ENCODE results near the gene HLA-B.
"Not testable (repeated sequence)": the region's sequence is repeated elsewhere in the genome, so short reads cannot be mapped to it uniquely, and the experiment has no call there.

The HLA-B gene

DNA sequence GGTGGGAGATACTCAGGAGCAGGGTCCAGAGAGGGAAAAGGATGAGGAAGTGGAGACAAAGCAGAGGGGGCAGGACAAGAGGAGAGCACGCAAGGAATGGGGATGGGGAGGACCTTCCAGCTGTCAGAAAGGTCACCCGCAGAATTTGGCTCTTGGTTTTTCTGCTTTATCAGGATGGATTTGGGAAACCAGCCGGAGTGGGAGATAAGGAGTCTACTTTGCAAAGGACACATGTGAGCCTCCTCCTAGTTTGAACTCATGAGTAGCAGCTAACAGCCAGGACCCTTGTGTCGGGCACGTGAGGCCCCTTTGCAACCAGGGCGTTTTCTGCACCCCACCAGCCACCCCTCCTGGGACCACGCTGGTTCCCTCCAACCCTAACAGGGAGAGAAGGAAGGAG lies 38.9 kb upstream of the HLA-B start:
- ATAC-seq = no peak
- TF ChIP-seq TOX (CRISPR knock-in tag; IDR thresholded peaks at IDR 0.05; ENCODE audit: borderline replicate concordance) (no peak), BACH2 (CRISPR knock-in tag; IDR thresholded peaks at IDR 0.05; ENCODE audit: borderline replicate concordance) (no peak), ZFP3 (CRISPR knock-in tag; IDR thresholded peaks at IDR 0.05) (no peak), PPARA (CRISPR knock-in tag; IDR thresholded peaks at IDR 0.05; ENCODE audit: borderline replicate concordance) (no peak)

DNA sequence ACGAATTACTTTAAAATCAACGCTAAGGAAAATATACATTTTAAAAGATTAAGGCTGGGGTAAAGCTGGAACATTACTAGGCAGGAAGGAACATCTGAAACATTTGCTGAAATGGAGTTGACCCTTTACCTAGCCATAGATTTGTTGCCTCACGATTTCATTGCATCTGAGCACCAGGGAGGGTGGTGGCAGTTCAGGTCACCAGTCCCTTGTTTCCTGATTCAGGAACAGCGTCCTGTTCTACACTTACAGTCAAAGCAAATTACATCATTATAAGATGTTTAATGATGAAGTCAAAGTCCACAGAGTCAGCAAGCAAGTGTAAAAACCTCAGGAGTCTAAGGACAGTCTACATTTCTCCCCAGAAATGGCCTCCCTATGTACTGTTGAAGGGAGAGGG lies 37.4 kb upstream of the HLA-B start:
- TF ChIP-seq SNAI2 (CRISPR knock-in tag; IDR thresholded peaks at IDR 0.05) = no peak
- TF ChIP-seq ZNF565 (CRISPR knock-in tag; conservative IDR thresholded peaks at IDR 0.05; ENCODE audit: low read depth) = no peak
- no peak for TF ChIP-seq ZFP30 (CRISPR knock-in tag; IDR thresholded peaks at IDR 0.05)
- TF ChIP-seq TCF4 (CRISPR knock-in tag; IDR thresholded peaks at IDR 0.05; ENCODE audit: borderline replicate concordance) = no peak
- TF ChIP-seq, protein P1, sequence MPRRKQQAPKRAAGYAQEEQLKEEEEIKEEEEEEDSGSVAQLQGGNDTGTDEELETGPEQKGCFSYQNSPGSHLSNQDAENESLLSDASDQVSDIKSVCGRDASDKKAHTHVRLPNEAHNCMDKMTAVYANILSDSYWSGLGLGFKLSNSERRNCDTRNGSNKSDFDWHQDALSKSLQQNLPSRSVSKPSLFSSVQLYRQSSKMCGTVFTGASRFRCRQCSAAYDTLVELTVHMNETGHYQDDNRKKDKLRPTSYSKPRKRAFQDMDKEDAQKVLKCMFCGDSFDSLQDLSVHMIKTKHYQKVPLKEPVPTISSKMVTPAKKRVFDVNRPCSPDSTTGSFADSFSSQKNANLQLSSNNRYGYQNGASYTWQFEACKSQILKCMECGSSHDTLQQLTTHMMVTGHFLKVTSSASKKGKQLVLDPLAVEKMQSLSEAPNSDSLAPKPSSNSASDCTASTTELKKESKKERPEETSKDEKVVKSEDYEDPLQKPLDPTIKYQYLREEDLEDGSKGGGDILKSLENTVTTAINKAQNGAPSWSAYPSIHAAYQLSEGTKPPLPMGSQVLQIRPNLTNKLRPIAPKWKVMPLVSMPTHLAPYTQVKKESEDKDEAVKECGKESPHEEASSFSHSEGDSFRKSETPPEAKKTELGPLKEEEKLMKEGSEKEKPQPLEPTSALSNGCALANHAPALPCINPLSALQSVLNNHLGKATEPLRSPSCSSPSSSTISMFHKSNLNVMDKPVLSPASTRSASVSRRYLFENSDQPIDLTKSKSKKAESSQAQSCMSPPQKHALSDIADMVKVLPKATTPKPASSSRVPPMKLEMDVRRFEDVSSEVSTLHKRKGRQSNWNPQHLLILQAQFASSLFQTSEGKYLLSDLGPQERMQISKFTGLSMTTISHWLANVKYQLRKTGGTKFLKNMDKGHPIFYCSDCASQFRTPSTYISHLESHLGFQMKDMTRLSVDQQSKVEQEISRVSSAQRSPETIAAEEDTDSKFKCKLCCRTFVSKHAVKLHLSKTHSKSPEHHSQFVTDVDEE (CRISPR knock-in tag; IDR thresholded peaks at IDR 0.05) = no peak
- TF ChIP-seq, protein P2, sequence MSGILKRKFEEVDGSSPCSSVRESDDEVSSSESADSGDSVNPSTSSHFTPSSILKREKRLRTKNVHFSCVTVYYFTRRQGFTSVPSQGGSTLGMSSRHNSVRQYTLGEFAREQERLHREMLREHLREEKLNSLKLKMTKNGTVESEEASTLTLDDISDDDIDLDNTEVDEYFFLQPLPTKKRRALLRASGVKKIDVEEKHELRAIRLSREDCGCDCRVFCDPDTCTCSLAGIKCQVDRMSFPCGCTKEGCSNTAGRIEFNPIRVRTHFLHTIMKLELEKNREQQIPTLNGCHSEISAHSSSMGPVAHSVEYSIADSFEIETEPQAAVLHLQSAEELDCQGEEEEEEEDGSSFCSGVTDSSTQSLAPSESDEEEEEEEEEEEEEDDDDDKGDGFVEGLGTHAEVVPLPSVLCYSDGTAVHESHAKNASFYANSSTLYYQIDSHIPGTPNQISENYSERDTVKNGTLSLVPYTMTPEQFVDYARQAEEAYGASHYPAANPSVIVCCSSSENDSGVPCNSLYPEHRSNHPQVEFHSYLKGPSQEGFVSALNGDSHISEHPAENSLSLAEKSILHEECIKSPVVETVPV (CRISPR knock-in tag; IDR thresholded peaks at IDR 0.05) = no peak
- no peak for TF ChIP-seq ISL1 (CRISPR knock-in tag; IDR thresholded peaks at IDR 0.05)
- TF ChIP-seq, protein P3, sequence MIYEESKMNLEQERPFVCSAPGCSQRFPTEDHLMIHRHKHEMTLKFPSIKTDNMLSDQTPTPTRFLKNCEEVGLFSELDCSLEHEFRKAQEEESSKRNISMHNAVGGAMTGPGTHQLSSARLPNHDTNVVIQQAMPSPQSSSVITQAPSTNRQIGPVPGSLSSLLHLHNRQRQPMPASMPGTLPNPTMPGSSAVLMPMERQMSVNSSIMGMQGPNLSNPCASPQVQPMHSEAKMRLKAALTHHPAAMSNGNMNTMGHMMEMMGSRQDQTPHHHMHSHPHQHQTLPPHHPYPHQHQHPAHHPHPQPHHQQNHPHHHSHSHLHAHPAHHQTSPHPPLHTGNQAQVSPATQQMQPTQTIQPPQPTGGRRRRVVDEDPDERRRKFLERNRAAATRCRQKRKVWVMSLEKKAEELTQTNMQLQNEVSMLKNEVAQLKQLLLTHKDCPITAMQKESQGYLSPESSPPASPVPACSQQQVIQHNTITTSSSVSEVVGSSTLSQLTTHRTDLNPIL (CRISPR knock-in tag; IDR thresholded peaks at IDR 0.05; ENCODE audit: low read depth) = no peak
- no peak for TF ChIP-seq OSR1 (CRISPR knock-in tag; IDR thresholded peaks at IDR 0.05)
- no peak for TF ChIP-seq ZNF70 (CRISPR knock-in tag; IDR thresholded peaks at IDR 0.05)
- TF ChIP-seq ARNTL (CRISPR knock-in tag; IDR thresholded peaks at IDR 0.05; ENCODE audit: borderline replicate concordance, low read depth) = no peak
- TF ChIP-seq CSDC2 (CRISPR knock-in tag; IDR thresholded peaks at IDR 0.05) = no peak
- TF ChIP-seq ZNF8 (CRISPR knock-in tag; IDR thresholded peaks at IDR 0.05) = no peak
- no peak for TF ChIP-seq PPARA (CRISPR knock-in tag; IDR thresholded peaks at IDR 0.05; ENCODE audit: borderline replicate concordance)
- no peak for ATAC-seq

DNA sequence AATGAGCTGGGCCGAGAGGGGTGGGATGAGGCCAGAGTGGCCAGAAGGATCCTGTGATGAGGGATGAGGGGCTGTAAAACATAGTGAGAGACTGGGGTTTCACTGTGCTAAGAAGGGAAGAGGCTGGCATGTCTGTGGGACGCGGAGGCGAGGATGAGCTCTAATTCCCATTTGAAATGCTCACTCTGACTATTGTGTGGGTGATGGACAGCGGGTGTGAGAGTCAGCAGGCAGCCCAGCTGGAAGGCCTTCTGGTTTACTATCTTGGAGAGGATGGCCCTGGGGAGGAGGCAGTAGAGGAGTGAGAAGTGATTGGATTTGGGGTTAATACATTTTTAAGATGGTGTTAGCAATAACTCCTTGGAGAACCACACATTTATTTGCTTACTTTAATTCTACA lies 37.0 kb upstream of the HLA-B start:
- ATAC-seq = no peak
- TF ChIP-seq, protein P4, sequence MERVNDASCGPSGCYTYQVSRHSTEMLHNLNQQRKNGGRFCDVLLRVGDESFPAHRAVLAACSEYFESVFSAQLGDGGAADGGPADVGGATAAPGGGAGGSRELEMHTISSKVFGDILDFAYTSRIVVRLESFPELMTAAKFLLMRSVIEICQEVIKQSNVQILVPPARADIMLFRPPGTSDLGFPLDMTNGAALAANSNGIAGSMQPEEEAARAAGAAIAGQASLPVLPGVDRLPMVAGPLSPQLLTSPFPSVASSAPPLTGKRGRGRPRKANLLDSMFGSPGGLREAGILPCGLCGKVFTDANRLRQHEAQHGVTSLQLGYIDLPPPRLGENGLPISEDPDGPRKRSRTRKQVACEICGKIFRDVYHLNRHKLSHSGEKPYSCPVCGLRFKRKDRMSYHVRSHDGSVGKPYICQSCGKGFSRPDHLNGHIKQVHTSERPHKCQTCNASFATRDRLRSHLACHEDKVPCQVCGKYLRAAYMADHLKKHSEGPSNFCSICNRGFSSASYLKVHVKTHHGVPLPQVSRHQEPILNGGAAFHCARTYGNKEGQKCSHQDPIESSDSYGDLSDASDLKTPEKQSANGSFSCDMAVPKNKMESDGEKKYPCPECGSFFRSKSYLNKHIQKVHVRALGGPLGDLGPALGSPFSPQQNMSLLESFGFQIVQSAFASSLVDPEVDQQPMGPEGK (CRISPR knock-in tag; IDR thresholded peaks at IDR 0.05; ENCODE audit: borderline replicate concordance) = no peak
- no peak for TF ChIP-seq BACH2 (CRISPR knock-in tag; IDR thresholded peaks at IDR 0.05; ENCODE audit: borderline replicate concordance)
- no peak for TF ChIP-seq ZFP3 (CRISPR knock-in tag; IDR thresholded peaks at IDR 0.05)
- no peak for TF ChIP-seq ZNF8 (CRISPR knock-in tag; IDR thresholded peaks at IDR 0.05)
- no peak for TF ChIP-seq PPARA (CRISPR knock-in tag; IDR thresholded peaks at IDR 0.05; ENCODE audit: borderline replicate concordance)
- TF ChIP-seq RARB (CRISPR knock-in tag; IDR thresholded peaks at IDR 0.05) = no peak
- no peak for TF ChIP-seq GLIS3 (CRISPR knock-in tag; IDR thresholded peaks at IDR 0.05)
- TF ChIP-seq ARNTL (CRISPR knock-in tag; IDR thresholded peaks at IDR 0.05; ENCODE audit: borderline replicate concordance, low read depth) = no peak
- no peak for TF ChIP-seq ZNF565 (CRISPR knock-in tag; conservative IDR thresholded peaks at IDR 0.05; ENCODE audit: low read depth)
- no peak for TF ChIP-seq ESRRG (CRISPR knock-in tag; IDR thresholded peaks at IDR 0.05)
- TF ChIP-seq OSR1 (CRISPR knock-in tag; IDR thresholded peaks at IDR 0.05) = no peak
- no peak for TF ChIP-seq TCF4 (CRISPR knock-in tag; IDR thresholded peaks at IDR 0.05; ENCODE audit: borderline replicate concordance)
- no peak for TF ChIP-seq ISL1 (CRISPR knock-in tag; IDR thresholded peaks at IDR 0.05)
- TF ChIP-seq SNAI2 (CRISPR knock-in tag; IDR thresholded peaks at IDR 0.05) = no peak
- TF ChIP-seq, protein P2 (CRISPR knock-in tag; IDR thresholded peaks at IDR 0.05) = no peak
- no peak for TF ChIP-seq ZNF70 (CRISPR knock-in tag; IDR thresholded peaks at IDR 0.05)
- TF ChIP-seq, protein P5, sequence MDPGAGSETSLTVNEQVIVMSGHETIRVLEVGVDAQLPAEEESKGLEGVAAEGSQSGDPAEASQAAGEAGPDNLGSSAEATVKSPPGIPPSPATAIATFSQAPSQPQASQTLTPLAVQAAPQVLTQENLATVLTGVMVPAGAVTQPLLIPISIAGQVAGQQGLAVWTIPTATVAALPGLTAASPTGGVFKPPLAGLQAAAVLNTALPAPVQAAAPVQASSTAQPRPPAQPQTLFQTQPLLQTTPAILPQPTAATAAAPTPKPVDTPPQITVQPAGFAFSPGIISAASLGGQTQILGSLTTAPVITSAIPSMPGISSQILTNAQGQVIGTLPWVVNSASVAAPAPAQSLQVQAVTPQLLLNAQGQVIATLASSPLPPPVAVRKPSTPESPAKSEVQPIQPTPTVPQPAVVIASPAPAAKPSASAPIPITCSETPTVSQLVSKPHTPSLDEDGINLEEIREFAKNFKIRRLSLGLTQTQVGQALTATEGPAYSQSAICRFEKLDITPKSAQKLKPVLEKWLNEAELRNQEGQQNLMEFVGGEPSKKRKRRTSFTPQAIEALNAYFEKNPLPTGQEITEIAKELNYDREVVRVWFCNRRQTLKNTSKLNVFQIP (CRISPR knock-in tag; IDR thresholded peaks at IDR 0.05; ENCODE audit: borderline replicate concordance, low read depth) = no peak

DNA sequence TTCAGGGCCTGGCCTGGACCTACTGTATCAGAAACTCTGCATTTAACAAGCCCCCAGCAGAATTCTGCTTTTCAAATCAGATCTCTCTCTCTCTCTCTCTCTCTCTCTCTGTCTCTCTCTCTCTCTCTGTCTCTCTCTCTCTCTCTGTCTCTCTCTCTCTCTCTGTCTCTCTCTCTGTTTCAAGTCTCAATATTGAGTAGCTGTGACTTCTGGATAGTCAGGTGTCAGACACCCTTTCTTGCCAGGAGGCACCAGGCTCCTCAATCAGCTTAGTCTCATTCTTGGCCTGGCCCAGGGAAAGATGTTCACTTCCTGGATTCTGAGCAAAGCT lies 32.8 kb upstream of the HLA-B start:
- not testable (repeated sequence) for ATAC-seq

DNA sequence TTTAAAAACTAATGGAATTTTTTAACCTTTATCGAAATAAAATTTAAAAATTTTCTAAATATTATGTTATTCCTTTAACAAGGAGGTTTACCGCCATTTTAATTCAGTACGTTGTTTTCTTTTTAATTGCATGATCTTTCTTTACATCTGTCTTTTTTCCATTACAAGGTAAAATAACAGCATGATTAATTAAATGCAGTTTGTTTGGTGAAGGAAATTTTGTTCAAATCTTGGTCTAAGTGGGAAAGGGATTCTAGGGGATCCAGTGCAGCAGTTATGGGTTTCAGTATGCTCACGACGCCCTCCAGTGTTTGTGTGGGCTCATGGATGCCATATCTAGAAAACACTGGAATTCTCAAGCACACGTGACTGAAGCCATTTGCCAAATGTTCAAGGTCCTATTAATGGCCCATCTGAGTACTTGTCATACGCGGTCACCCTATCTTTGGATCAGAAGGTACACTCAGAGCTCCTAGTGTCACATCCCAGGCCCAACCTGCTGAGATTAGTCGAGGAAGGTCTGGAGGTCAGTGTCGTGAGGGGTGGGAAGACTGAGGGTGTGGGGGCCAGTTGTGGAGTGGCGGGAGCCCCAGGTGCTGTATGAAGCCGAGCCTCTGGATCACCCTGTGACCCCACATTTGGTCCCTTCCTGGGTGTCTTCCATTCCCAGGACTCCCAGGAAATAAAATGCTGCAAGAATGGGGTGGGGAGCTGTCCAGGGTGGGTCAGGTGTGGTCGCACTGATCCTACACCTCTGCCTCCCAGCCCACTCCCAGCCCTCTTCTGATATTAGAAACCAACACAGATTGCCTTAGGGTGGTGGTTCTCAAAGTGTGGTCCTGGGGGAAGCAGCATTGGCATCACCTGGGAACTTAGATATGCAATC lies 32.2 kb upstream of the HLA-B start:
- ATAC-seq = peak; percentile 79

All from SK-N-SH treated with all-trans-retinoic acid at 6 μM for 48 hours (cell line).